CD4-positive, alpha-beta T cell treated with Interleukin-2 at 100 ng/mL for 4 hours (primary cell): Measurements from ENCODE around the gene CACNG8.
"Not testable (repeated sequence)": the region's sequence is repeated elsewhere in the genome, so short reads cannot be mapped to it uniquely, and the experiment has no call there.

Experiments used
- DNase-seq: peaks from one replicate; pipeline ENCODE4 v3.0.0-alpha.2; 2020; ENCODE audit warnings: low spot score

The CACNG8 gene

DNA sequence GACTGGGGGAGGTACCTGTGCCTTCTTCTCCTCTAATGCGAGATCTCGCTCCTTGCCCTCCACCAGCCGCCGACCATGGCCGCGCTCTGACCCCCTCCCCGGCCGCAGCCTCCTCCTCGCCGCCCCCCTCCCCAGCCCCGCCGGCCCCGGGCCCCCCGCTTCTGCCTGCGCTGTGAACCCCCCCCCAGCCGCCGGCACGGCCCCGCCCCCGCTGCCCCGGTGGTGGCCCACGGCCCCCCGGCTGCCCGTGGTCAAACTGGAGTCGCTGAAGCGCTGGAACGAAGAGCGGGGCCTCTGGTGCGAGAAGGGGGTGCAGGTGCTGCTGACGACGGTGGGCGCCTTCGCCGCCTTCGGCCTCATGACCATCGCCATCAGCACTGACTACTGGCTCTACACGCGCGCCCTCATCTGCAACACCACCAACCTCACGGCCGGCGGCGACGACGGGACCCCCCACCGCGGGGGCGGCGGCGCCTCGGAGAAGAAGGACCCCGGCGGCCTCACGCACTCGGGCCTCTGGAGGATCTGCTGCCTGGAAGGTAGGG lies at the start of gene CACNG8:
TSS of gene CACNG8 (plus strand) at position 51 of the 545 bp plus-strand sequence.
- no peak for DNase-seq

DNA sequence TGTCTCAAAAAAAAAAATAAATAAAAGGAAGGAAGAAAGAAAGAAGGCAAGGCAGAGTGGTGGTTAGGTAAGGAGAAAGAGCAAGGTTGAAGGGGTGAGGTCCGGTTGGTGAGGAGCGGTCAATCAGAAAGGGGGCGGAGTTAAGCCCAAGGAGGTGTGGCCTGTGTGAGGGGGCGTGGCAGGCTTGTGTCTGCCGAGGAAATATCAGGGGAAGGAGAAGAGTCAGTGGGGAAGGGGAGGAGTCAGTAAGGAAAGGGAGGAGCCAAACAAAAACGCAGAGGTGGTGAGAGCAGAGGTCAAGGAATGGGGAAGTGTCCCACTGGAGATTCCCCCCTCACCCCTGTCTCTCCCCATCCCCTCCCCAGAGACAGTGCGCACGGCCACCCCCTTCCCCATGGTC lies 47.7 kb upstream of the CACNG8 start:
- DNase-seq: no peak

DNA sequence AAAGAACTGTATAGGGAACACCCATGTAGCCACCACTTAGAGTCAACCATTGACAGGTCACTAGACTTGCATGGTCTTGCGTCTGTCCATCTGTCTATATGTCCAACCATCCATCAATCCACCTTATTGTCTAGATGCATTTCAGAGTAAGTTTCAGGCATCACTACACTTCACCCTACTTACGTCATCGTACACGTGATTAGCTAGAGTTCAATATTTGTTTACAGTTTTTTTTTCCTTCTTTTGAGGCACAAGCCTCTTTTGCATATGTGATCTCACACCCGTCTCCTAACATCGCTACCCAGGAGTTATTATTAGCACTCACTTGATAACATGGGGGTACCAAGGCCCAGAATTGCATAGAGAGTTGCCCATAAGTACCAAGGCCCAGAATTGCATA lies 46.7 kb upstream of the CACNG8 start:
- no peak for DNase-seq

DNA sequence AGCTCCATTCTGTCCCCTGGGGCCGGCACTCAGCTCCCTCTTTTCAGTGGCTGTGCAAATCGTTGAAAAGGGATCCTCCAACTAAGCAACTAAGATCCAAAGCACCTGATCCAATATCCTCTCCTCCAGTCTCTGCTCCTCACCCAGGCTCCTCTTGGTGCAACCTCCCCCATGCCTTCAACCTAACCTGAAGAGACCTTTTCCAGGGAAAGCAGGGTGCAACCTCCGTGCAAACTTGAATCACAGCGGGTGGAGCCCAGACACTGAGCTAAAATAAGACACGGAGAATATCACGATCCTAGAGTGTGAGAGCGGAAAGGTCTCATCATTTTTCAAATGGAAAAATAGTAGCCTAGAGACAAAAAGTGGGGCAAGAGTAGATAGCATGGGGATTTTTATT lies 45.4 kb upstream of the CACNG8 start:
- DNase-seq: no peak

- peak; percentile 14 for DNase-seq
These were observed 35.0 kb upstream of the CACNG8 start for GRCh38 chr19:53927739-53928138.

DNA sequence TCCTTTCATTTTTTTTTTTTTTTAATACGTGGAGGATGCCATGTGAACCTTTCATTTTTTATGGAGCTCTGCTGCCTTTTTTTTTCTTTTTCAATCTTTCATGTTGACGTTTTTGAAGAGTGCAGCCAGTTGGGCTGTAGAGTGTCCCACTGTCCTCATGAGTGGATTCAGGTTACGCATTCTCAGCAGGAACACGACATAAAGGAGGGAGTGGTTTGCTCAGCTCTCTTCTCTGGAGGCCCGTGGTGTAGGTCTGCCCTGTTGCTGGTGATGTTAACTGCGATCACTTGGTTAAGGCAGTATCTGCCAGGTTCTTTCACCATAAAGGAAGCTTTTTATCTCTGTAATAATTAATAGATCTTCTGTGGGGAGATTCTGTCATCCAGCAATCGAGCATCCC lies 26.7 kb upstream of the CACNG8 start:
- no peak for DNase-seq

DNA sequence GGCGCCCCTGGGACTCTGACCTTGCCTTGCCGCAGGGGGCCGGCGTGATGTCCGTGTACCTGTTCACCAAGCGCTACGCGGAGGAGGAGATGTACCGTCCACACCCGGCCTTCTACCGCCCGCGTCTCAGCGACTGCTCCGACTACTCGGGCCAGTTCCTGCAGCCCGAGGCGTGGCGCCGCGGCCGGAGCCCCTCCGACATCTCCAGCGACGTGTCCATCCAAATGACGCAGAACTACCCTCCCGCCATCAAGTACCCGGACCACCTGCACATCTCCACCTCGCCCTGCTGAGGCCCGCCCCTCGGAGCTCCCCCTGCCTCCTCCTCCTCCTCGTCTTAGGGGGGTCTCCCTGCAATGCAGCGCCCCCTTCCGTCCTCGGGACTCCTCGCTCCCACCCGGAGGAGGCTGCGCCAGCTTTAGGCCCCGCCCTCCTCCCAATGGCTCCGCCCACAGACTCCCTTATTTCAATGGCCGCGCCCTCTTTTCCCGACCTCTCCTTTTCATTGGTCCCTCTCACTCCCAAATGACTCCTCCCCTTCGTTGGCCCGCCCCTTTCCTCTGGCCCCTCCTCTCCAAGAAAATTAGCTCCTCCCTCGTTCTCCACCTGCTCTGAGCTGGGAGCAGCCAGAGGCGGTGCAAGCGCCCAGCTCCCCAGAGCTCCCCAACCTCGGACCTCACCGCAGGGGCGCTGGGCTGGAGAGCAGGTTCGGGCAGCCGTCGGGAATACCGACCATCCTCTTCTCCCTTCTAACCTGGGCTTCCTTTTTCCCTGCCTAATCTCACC lies 20.5 kb upstream of the CACNG8 start:
- no peak for DNase-seq

DNA sequence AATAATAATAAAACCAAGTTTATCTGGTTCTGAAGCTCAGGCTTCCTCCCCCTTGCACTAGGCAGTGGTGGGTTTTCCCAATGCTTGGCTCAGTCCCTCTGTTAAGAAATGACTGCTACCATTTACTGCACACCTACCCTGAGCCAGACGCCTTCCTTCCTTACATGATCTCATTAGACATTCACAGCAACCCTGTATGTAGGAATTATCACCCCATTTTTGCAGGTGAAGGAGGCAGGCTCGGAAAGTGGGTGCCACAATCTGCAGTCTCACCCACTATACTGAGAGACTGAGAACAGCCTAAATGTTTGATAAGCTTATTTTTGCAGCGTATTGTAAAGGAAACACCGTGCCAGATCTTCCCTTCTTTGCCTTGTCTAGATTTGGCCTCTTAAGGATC lies 18.3 kb upstream of the CACNG8 start:
- DNase-seq: no peak

- DNase-seq: no peak
These were observed 17.8 kb upstream of the CACNG8 start for GRCh38 chr19:53944933-53945332.

GRCh38 chr19:53945441-53945840 lies 17.3 kb upstream of the CACNG8 start:
- no peak for DNase-seq

GRCh38 chr19:53945998-53946397 lies 16.7 kb upstream of the CACNG8 start:
- no peak for DNase-seq

DNA sequence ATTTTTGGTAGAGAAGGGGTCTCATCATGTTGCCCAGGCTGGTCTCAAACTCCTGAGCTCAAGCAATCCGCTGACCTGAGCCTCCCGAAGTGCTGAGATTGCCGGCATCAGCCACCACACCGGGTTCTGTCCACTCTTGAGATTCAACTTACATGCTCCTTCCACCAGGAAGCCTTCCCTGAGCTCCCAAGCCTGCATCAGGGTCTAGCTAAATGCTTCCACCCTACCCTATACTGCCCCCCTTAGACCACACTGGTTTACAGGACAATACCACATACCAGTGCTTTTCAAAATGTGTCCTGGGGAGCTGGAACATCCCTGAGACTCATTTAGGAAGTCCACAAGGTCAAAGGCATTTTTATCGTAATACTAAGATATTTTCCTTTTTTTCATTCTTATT lies 15.1 kb upstream of the CACNG8 start:
- DNase-seq: no peak

GRCh38 chr19:53948611-53949010 lies 14.1 kb upstream of the CACNG8 start:
- DNase-seq: not testable (repeated sequence)

DNA sequence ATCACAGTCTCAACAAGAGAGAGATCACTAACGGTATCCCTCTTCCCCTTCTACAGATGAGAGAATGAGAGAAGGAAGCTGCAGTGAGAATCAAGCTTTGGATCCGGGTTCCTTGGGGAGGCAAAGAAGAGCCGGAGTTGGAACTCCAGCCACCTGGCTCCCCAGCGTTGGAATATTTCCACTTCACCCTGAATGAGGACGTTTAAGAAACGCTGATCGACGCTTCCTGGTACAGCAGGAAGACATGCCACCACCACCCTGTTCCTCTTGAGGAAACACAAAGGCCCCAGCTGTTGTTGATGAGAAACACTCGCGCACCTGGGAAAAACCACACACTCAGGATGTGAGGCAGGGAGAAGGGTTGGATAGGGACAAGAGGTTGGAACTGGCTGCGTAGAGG lies 11.3 kb upstream of the CACNG8 start:
- DNase-seq: no peak

GRCh38 chr19:53951947-53952346 lies 10.8 kb upstream of the CACNG8 start:
- no peak for DNase-seq

GRCh38 chr19:53953383-53953782 lies 9.4 kb upstream of the CACNG8 start:
- DNase-seq: no peak

DNA sequence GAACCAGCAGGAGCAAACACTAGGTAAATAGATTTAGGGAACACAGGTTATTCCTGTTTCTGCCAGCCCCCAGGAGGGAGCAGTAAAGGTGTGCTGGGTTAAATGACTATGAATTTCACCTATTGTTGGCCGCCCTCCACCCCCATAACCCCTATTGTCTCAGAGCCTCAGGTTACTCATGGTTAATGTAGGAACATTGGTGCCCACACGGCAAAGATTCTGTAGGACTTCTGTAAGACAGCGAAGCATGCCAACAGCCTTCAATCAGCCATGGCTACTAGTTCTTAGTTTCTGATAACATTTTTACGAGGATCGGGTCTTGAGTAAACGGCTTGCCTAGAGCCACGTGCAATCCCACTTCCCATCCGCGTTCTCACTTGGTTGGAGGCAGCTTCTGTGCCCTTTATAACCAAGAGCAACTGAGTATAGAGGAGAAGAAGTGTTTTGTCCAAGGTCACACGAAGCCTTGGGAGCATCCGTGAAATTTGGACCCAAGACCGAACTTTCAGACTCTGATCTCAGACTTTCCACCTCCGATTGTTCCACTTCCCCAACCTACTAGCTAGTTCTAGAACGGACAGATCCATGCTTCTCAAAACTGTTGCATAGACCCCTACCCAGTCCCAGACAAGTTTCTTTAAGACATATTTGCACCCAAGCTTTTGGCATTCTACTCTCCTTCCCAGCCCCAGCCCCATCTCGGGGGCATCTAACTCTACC lies 5.1 kb upstream of the CACNG8 start:
- no peak for DNase-seq

DNA sequence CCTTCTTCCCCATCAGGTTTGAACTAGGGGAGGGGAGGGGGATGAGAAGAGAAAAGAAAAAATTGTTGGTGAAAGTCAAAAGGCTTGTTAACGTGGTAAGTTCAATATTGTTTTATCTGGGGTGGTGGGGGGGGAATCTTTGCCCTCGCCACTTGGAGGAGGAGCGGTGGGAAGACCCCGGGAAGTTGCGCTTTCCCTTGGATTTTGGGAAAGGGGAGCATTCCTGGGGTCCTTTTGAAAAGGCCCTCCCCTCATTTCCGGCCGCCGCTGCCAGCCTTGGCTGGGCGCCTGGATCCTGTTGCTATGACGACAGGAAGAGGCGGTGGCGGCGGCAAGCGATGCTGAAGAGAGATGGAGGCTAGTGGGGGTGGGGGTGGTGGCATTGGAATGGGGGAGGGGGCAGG lies 4.6 kb upstream of the CACNG8 start:
- no peak for DNase-seq

DNA sequence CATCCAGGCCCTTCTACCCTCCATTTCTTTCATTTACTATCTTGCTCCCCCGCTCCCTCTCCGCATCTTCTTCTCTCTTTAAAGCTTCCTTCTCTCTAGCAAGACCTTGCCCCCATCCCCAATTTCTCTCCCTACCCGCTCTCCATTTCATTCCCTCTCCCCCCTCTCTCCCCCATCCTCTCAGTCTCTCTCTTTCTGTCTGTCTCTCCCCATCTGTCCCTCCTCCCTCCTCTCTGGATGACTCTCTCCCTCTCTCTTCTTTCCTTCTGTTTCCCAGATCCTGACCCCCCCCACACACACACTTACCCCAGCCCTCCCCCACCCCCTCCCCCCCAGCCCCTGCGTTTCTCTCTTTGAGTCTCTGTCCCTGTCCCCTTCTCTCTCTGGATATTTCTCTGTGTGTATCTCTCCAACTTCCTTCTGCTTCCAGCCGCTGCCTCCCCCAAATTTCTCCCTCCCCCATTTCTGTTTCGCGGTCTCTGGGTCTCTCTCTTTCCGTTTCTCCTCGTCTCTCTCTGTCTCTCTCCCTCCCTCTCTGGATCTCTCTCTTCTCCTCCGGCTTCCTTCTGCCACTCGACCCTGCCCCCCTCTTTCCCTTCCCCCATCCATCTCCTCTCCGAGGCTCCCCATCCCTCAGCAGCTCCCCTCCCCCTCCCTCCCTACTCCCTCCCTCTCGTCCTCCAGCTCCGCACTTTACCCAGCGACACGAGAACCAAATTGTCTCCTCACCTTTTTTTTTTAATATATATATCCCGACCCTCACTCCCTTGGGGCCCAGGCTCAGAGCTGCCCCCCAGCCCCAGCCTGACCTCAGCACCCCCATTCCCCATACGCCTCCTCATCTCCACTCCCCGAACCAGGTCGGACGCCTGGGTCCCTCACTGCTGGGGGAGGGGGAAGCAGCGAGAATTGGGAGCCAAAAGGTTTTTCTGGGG lies 3.6 kb upstream of the CACNG8 start:
- DNase-seq: no peak

DNA sequence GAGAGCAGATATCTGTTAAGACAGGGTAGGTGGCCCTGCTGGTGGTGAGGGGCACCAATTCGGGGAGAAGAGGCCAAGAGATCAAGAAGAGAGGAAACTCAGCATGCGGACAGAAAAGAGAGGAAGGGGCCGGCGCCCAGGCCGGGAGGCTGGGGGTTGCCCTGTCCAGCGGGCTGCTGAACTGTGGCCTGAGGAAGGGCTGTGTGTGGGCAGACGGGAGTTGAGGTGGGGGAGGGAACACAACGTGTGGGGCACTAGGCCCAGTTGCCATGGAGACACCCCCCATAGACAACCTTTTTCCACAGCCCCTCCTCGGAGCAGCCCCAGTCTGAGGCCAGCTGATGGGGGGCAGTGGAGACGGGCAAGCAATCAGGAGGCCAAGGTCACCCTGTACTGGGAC lies 2.5 kb upstream of the CACNG8 start:
- no peak for DNase-seq

- no peak for DNase-seq
These were observed 1.9 kb upstream of the CACNG8 start for GRCh38 chr19:53960886-53961285.
